HEK293 (cell line): ENCODE data around the gene GAL3ST2.

Experiments used
- ATF2 ChIP-seq: fragments of 450-650 bp; formaldehyde crosslinking; IDR thresholded peaks from 2 replicates; pipeline ENCODE4 v1.5.1; 2016; ENCODE audit warnings: missing biosample characterization, missing genetic modification characterization, low read depth
- GLI4 ChIP-seq: fragments of 450-650 bp; formaldehyde crosslinking; IDR thresholded peaks from 2 replicates; pipeline ENCODE4 v1.5.1; 2016; ENCODE audit warnings: missing biosample characterization, missing genetic modification characterization
- HOXA7 ChIP-seq: sonication (generic); formaldehyde crosslinking; IDR thresholded peaks from 2 replicates; pipeline ENCODE4 v1.8.1; 2022; ENCODE audit warnings: missing genetic modification reagents, borderline replicate concordance
- IKZF3 ChIP-seq: fragments of 450-650 bp; IDR thresholded peaks from 2 replicates; pipeline ENCODE4 v1.5.0; 2018; ENCODE audit warnings: missing biosample characterization, mild to moderate bottlenecking, missing genetic modification characterization, moderate library complexity
- KLF8 ChIP-seq: fragments of 450-650 bp; formaldehyde crosslinking; IDR thresholded peaks from 2 replicates; pipeline ENCODE4 v1.5.1; 2016; ENCODE audit warnings: missing biosample characterization, missing genetic modification characterization
- SETDB1 ChIP-seq: IDR thresholded peaks from one replicate; pipeline ENCODE4 v1.6.1; 2017; ENCODE audit warnings: mild to moderate bottlenecking, low read length, moderate library complexity, mixed read lengths; ENCODE audit not compliant: insufficient read length
- ZBTB20 ChIP-seq: fragments of 450-650 bp; formaldehyde crosslinking; IDR thresholded peaks from 2 replicates; pipeline ENCODE4 v1.5.1; 2016; ENCODE audit warnings: missing biosample characterization, missing genetic modification characterization
- ZBTB26 ChIP-seq: fragments of 450-650 bp; formaldehyde crosslinking; optimal IDR thresholded peaks from 2 replicates; pipeline ENCODE3; 2016; ENCODE audit warnings: missing biosample characterization, mild to moderate bottlenecking, missing genetic modification characterization
- ZBTB44 ChIP-seq: fragments of 450-650 bp; IDR thresholded peaks from 2 replicates; pipeline ENCODE4 v1.5.1; 2018; ENCODE audit warnings: missing biosample characterization, mild to moderate bottlenecking, missing genetic modification characterization
- ZBTB7A ChIP-seq: fragments of 450-650 bp; formaldehyde crosslinking; IDR thresholded peaks from 2 replicates; pipeline ENCODE4 v1.5.1; 2016; ENCODE audit warnings: low read depth, missing biosample characterization, missing genetic modification characterization
- ZNF121 ChIP-seq: fragments of 450-650 bp; formaldehyde crosslinking; IDR thresholded peaks from 2 replicates; pipeline ENCODE4 v1.5.1; 2016; ENCODE audit warnings: missing biosample characterization, missing genetic modification characterization
- ZNF140 ChIP-seq: fragments of 450-650 bp; formaldehyde crosslinking; IDR thresholded peaks from 2 replicates; pipeline ENCODE4 v1.5.1; 2016; ENCODE audit warnings: missing biosample characterization, missing genetic modification characterization
- ZNF184 ChIP-seq: fragments of 450-650 bp; IDR thresholded peaks from 2 replicates; pipeline ENCODE4 v1.5.1; 2018; ENCODE audit warnings: missing biosample characterization, mild to moderate bottlenecking, missing genetic modification characterization
- ZNF239 ChIP-seq: fragments of 450-650 bp; formaldehyde crosslinking; IDR thresholded peaks from 2 replicates; pipeline ENCODE4 v1.5.1; 2016; ENCODE audit warnings: missing biosample characterization, missing genetic modification characterization
- ZNF341 ChIP-seq: fragments of 450-650 bp; formaldehyde crosslinking; IDR thresholded peaks from 2 replicates; pipeline ENCODE4; 2016; ENCODE audit warnings: low read depth, missing biosample characterization, missing genetic modification characterization
- ZNF37A ChIP-seq: fragments of 450-650 bp; IDR thresholded peaks from 2 replicates; pipeline ENCODE4 v1.5.1; 2018; ENCODE audit warnings: missing biosample characterization, missing genetic modification characterization
- ZNF596 ChIP-seq: fragments of 450-650 bp; IDR thresholded peaks from 2 replicates; pipeline ENCODE4 v1.5.0; 2018; ENCODE audit warnings: missing biosample characterization, mild to moderate bottlenecking, missing genetic modification characterization, moderate library complexity
- ZNF654 ChIP-seq: fragments of 450-650 bp; formaldehyde crosslinking; IDR thresholded peaks from 2 replicates; pipeline ENCODE4 v1.5.1; 2016; ENCODE audit warnings: low read depth, missing biosample characterization, missing genetic modification characterization
- ZNF777 ChIP-seq: fragments of 450-650 bp; formaldehyde crosslinking; IDR thresholded peaks from 2 replicates; pipeline ENCODE4 v1.5.1; 2017; ENCODE audit warnings: missing biosample characterization, missing genetic modification characterization, borderline replicate concordance
- ZNF785 ChIP-seq: fragments of 450-650 bp; formaldehyde crosslinking; IDR thresholded peaks from 2 replicates; pipeline ENCODE4 v1.5.1; 2016; ENCODE audit warnings: missing biosample characterization, missing genetic modification characterization
- ZSCAN5A ChIP-seq: fragments of 450-650 bp; formaldehyde crosslinking; IDR thresholded peaks from 2 replicates; pipeline ENCODE4 v1.5.1; 2016; ENCODE audit warnings: missing biosample characterization, missing genetic modification characterization
- ZXDB ChIP-seq: fragments of 450-650 bp; formaldehyde crosslinking; IDR thresholded peaks from 2 replicates; pipeline ENCODE4 v1.5.1; 2016; ENCODE audit warnings: missing biosample characterization, missing genetic modification characterization
- TF ChIP-seq, protein P1 (sequence below): fragments of 450-650 bp; formaldehyde crosslinking; IDR thresholded peaks from 2 replicates; pipeline ENCODE4 v1.5.1; 2017; ENCODE audit warnings: missing biosample characterization, missing genetic modification characterization
- TF ChIP-seq, protein P2 (sequence below): fragments of 450-650 bp; formaldehyde crosslinking; IDR thresholded peaks from 2 replicates; pipeline ENCODE4 v1.5.1; 2016; ENCODE audit warnings: missing biosample characterization, missing genetic modification characterization, borderline replicate concordance
- TF ChIP-seq, protein P3 (sequence below): sonication (generic); formaldehyde crosslinking; IDR thresholded peaks from 2 replicates; pipeline ENCODE4 v1.8.1; 2022; ENCODE audit warnings: mild to moderate bottlenecking, moderate library complexity, missing genetic modification reagents

Gene GAL3ST2

GRCh38 chr2:241734467-241735208, 42.0 kb upstream of the GAL3ST2 start, which contains the start of gene D2HGDH (continued):
- TF ChIP-seq ZNF654 (tag by site-specific recombination) (no peak), ZNF777 (no peak), ZBTB7A (tag by site-specific recombination) (peak; percentile 43; the same call in 1 of the 2 replicates), ZNF121 (tag by site-specific recombination) (0 out of 2 replicates have a peak, but pooled peaks have one; percentile 13), ZSCAN5A (tag by site-specific recombination) (0 out of 2 replicates have a peak, but pooled peaks have one; percentile 42), ZNF785 (tag by site-specific recombination) (no peak), ZBTB44 (tag by site-specific recombination) (no peak), ZNF596 (tag by site-specific recombination) (peak; percentile 13; the same call in 1 of the 2 replicates), ZBTB26 (tag by site-specific recombination) (peak; percentile 92), ATF2 (no peak), GLI4 (tag by site-specific recombination) (no peak), IKZF3 (tag by site-specific recombination) (no peak), ZNF184 (no peak), ZNF239 (no peak), ZNF341 (tag by site-specific recombination) (no peak), KLF8 (tag by site-specific recombination) (peak; percentile 31; the same call in 1 of the 2 replicates), SETDB1 (no peak), ZBTB20 (tag by site-specific recombination) (peak; percentile 62; the same call in 1 of the 2 replicates), ZXDB (tag by site-specific recombination) (no peak), HOXA7 (no peak), ZNF37A (tag by site-specific recombination) (no peak), ZNF140 (tag by site-specific recombination) (no peak)
- TF ChIP-seq, protein P1, sequence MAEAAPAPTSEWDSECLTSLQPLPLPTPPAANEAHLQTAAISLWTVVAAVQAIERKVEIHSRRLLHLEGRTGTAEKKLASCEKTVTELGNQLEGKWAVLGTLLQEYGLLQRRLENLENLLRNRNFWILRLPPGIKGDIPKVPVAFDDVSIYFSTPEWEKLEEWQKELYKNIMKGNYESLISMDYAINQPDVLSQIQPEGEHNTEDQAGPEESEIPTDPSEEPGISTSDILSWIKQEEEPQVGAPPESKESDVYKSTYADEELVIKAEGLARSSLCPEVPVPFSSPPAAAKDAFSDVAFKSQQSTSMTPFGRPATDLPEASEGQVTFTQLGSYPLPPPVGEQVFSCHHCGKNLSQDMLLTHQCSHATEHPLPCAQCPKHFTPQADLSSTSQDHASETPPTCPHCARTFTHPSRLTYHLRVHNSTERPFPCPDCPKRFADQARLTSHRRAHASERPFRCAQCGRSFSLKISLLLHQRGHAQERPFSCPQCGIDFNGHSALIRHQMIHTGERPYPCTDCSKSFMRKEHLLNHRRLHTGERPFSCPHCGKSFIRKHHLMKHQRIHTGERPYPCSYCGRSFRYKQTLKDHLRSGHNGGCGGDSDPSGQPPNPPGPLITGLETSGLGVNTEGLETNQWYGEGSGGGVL, result peak; percentile 23; the same call in 1 of the 2 replicates
- TF ChIP-seq, protein P2, sequence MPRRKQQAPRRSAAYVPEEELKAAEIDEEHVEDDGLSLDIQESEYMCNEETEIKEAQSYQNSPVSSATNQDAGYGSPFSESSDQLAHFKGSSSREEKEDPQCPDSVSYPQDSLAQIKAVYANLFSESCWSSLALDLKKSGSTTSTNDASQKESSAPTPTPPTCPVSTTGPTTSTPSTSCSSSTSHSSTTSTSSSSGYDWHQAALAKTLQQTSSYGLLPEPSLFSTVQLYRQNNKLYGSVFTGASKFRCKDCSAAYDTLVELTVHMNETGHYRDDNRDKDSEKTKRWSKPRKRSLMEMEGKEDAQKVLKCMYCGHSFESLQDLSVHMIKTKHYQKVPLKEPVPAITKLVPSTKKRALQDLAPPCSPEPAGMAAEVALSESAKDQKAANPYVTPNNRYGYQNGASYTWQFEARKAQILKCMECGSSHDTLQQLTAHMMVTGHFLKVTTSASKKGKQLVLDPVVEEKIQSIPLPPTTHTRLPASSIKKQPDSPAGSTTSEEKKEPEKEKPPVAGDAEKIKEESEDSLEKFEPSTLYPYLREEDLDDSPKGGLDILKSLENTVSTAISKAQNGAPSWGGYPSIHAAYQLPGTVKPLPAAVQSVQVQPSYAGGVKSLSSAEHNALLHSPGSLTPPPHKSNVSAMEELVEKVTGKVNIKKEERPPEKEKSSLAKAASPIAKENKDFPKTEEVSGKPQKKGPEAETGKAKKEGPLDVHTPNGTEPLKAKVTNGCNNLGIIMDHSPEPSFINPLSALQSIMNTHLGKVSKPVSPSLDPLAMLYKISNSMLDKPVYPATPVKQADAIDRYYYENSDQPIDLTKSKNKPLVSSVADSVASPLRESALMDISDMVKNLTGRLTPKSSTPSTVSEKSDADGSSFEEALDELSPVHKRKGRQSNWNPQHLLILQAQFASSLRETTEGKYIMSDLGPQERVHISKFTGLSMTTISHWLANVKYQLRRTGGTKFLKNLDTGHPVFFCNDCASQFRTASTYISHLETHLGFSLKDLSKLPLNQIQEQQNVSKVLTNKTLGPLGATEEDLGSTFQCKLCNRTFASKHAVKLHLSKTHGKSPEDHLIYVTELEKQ (tag by site-specific recombination), result no peak
- TF ChIP-seq, protein P3, sequence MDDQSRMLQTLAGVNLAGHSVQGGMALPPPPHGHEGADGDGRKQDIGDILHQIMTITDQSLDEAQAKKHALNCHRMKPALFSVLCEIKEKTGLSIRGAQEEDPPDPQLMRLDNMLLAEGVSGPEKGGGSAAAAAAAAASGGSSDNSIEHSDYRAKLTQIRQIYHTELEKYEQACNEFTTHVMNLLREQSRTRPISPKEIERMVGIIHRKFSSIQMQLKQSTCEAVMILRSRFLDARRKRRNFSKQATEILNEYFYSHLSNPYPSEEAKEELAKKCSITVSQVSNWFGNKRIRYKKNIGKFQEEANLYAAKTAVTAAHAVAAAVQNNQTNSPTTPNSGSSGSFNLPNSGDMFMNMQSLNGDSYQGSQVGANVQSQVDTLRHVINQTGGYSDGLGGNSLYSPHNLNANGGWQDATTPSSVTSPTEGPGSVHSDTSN (CRISPR knock-in tag), result peak; percentile 63
